Activated CD8-positive, alpha-beta memory T cell treated with anti-CD3 and anti-CD28 coated beads, Interleukin-2, amount 50 U/mL, for 1 hour (primary cell): ENCODE data around the gene TEX261.
A peak's percentile ranks its signal among the peaks of the same experiment; 100 is the strongest.
"Not testable (repeated sequence)": the region's sequence is repeated elsewhere in the genome, so short reads cannot be mapped to it uniquely, and the experiment has no call there.

ENCODE experiments used
- DNase-seq: peaks from one replicate; pipeline ENCODE4 v3.0.0-alpha.2; 2020; ENCODE audit errors: extremely low read depth

The TEX261 gene

GRCh38 chr2:71000780-71001591, 6.3 kb upstream of the TEX261 start:
- peak; percentile 47 for DNase-seq

GRCh38 chr2:70999931-71000330, 5.3 kb upstream of the TEX261 start:
- DNase-seq: not testable (repeated sequence)

GRCh38 chr2:70999362-70999761, 4.7 kb upstream of the TEX261 start:
- DNase-seq: no peak

- not testable (repeated sequence) for DNase-seq
Observed at GRCh38 chr2:70998885-70999284, 4.2 kb upstream of the TEX261 start.

GRCh38 chr2:70995426-70995729, 705 bp upstream of the TEX261 start:
- no peak for DNase-seq

- no peak for DNase-seq
Observed at GRCh38 chr2:70994009-70994698, 519 bp downstream of the TEX261 start.

- DNase-seq: no peak
Observed at GRCh38 chr2:70992945-70993853, 1.5 kb downstream of the TEX261 start.

- no peak for DNase-seq
Observed at GRCh38 chr2:70991742-70992141, 2.9 kb downstream of the TEX261 start.

- DNase-seq: no peak
Observed at GRCh38 chr2:70991142-70991541, 3.5 kb downstream of the TEX261 start.

- DNase-seq: no peak
Observed at GRCh38 chr2:70990216-70990615, 4.5 kb downstream of the TEX261 start.

- DNase-seq: no peak
Observed at GRCh38 chr2:70988726-70989648, 5.7 kb downstream of the TEX261 start.

GRCh38 chr2:70988151-70988550, 6.5 kb downstream of the TEX261 start:
- no peak for DNase-seq

GRCh38 chr2:70987386-70987785, 7.3 kb downstream of the TEX261 start:
- DNase-seq: no peak

GRCh38 chr2:70986499-70987189, 8.0 kb downstream of the TEX261 start:
- DNase-seq: no peak

GRCh38 chr2:70985956-70986355, 8.7 kb downstream of the TEX261 start:
- DNase-seq: no peak

GRCh38 chr2:70985283-70985688, 9.4 kb downstream of the TEX261 start:
- no peak for DNase-seq

GRCh38 chr2:70984576-70985282, 9.9 kb downstream of the TEX261 start:
- peak; percentile 40 for DNase-seq

- DNase-seq: no peak
Observed at GRCh38 chr2:70984228-70984575, 10.5 kb downstream of the TEX261 start.

GRCh38 chr2:70983506-70984227, 11.0 kb downstream of the TEX261 start:
- no peak for DNase-seq
